PC-3 (cell line): Measurements from ENCODE around the gene UQCC5. TPM values are rescaled to one million over a fixed set of nuclear protein-coding genes. Genes with fewer than 3 reads are reported as not detected.

ENCODE experiments used
- ATAC-seq: fragments of 200-7000 bp; cut with Tn5 transposase; 2 replicates; pipeline ENCODE4 v1.9.1; 2020; ENCODE audit warnings: mild to moderate bottlenecking, moderate library complexity
- BruUV-seq: library from RNA; stranded (reverse); fragments of 400-500 nt; replicated peaks from 2 replicates; lab custom pipeline; 2021; lab: Mats Ljungman, UMichigan
- CTCF ChIA-PET: fragments of 300-600 bp; sonication (Branson Sonifier 250); formaldehyde crosslinking; loops from one replicate; lab custom pipeline; 2022; ENCODE audit warnings: antibody characterized with exemption; lab: Charles Lee
- POLR2A ChIA-PET: fragments of 300-600 bp; sonication (Branson Sonifier 250); formaldehyde crosslinking; loops from one replicate; lab custom pipeline; 2022; ENCODE audit warnings: antibody characterized with exemption; ENCODE audit not compliant: unreplicated experiment; lab: Charles Lee
- DNase-seq: peaks from one replicate; pipeline ENCODE4 v3.0.0-alpha.2; 2015
- H2AFZ ChIP-seq: fragments of 300-600 bp; sonication (generic); 2 replicates; pipeline ENCODE4 v1.6.0; 2016; ENCODE audit warnings: antibody characterized with exemption, low read length
- H3F3A ChIP-seq: fragments of 300-600 bp; sonication (generic); one replicate; pipeline ENCODE4 v1.6.0; 2017; ENCODE audit warnings: antibody characterized with exemption, low read length, control low read depth, mild to moderate bottlenecking; ENCODE audit not compliant: unreplicated experiment
- H3K27ac ChIP-seq: fragments of 300-600 bp; sonication (generic); 2 replicates; pipeline ENCODE4 v1.5.1; 2016; ENCODE audit warnings: mild to moderate bottlenecking, low read length
- H3K27me3 ChIP-seq: fragments of 300-600 bp; sonication (generic); 2 replicates; pipeline ENCODE4 v1.6.1; 2016; ENCODE audit warnings: low read length, mixed read lengths
- H3K36me3 ChIP-seq: fragments of 300-600 bp; sonication (generic); 2 replicates; pipeline ENCODE4 v1.6.1; 2016; ENCODE audit warnings: low read depth, mixed run types, low read length, mixed read lengths
- H3K4me1 ChIP-seq: fragments of 300-600 bp; sonication (generic); 2 replicates; pipeline ENCODE4 v1.5.1; 2016; ENCODE audit warnings: low read length; ENCODE audit not compliant: insufficient read depth
- H3K4me2 ChIP-seq: fragments of 300-600 bp; sonication (generic); 2 replicates; pipeline ENCODE4 v1.6.0; 2016; ENCODE audit warnings: low read length
- H3K4me3 ChIP-seq: fragments of 300-600 bp; sonication (generic); 2 replicates; pipeline ENCODE4 v1.5.1; 2016; ENCODE audit warnings: mild to moderate bottlenecking, low read length, mixed read lengths
- H3K79me2 ChIP-seq: fragments of 300-600 bp; sonication (generic); 2 replicates; pipeline ENCODE4 v1.6.1; 2017; ENCODE audit warnings: low read length, mixed read lengths
- H3K9ac ChIP-seq: fragments of 300-600 bp; sonication (generic); 2 replicates; pipeline ENCODE4 v1.6.0; 2016; ENCODE audit warnings: mild to moderate bottlenecking, low read length
- H3K9me2 ChIP-seq: fragments of 300-600 bp; sonication (generic); replicated peaks from 2 replicates; pipeline ENCODE4 v1.6.1; 2016; ENCODE audit warnings: mixed run types, low read length, mixed read lengths
- H3K9me3 ChIP-seq: fragments of 300-600 bp; sonication (generic); 2 replicates; pipeline ENCODE4 v1.6.1; 2016; ENCODE audit warnings: low read length, mixed read lengths
- H4K20me1 ChIP-seq: fragments of 300-600 bp; sonication (generic); 2 replicates; pipeline ENCODE4 v1.6.1; 2016; ENCODE audit warnings: low read length, mixed read lengths
- EZH2 ChIP-seq: fragments of 300-600 bp; sonication (generic); IDR thresholded peaks from one replicate; pipeline ENCODE4 v1.6.1; 2017; ENCODE audit warnings: antibody characterized with exemption, mild to moderate bottlenecking, low read length; ENCODE audit not compliant: unreplicated experiment
- EZH2phosphoT487 ChIP-seq: fragments of 300-600 bp; sonication (generic); IDR thresholded peaks from 2 replicates; pipeline ENCODE4 v1.6.1; 2018; ENCODE audit warnings: mild to moderate bottlenecking, antibody characterized with exemption, low read length, borderline replicate concordance
- intact Hi-C: fragments of 100-400 bp; cut with micrococcal nuclease; formaldehyde crosslinking; loops from 2 replicates; pipeline ENCODE4 v1.9.0; 2023
- total RNA-seq: library from RNA; depleted of rRNA; stranded (reverse); fragments of >200 nt; gene quantifications from 2 replicates; pipeline ENCODE4 v1.2.3, GENCODE V29; 2014
- TF ChIP-seq, protein P1 (sequence below): fragments of 300-600 bp; sonication (generic); conservative IDR thresholded peaks from 2 replicates; pipeline ENCODE4 v1.5.1; 2017; ENCODE audit warnings: antibody characterized with exemption, low read depth, mild to moderate bottlenecking, low read length

UQCC5 gene
- total RNA-seq, 1 experiment from 2014 or later, result 26.1 TPM

DNA sequence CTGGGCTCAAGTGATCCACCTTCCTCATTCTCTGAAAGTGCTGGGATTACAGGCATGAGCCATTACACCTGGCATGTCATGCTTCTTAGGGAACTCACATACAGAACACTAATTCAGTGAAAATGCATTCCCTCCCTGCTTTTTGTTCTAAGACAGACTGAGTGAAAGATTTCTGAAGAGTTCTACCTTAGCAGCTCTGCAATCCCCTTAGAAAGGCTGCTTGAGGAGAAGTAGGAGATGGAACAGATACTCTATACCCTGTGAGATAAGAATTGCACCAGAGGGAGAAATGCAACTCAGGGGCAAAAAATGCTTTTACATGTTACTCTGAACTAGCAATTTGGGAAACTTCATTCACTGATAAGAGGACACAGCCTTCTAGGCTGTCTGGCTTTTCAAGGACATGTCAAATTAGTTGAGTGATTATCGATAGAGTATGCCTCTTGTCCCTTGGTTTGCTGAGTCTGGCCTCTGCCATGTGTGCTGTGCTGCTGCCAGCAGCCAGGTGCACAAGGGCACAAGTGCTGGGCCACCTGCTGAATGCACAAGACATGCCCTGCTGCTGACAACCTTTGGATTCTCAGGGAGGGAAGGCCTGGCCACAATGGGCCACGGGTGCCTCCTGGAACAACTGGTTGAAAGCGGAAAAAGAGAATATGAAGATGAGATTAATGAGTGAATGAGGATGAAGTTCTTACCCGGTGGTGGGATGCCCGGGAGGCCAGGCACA is 17.8 kb downstream of the UQCC5 start:
- Histone ChIP-seq H4K20me1 (no peaks in the 10 kb centered on the region), H3K9ac (no peak overlapping the region), H3K9me2 (no peaks in the 10 kb centered on the region), H3K27me3 (no peaks in the 10 kb centered on the region), H3F3A (no peaks in the 10 kb centered on the region), H3K4me3 (no peak overlapping the region), H3K27ac (no peak overlapping the region), H3K4me1 (no peaks in the 10 kb centered on the region), H3K4me2 (no peak overlapping the region), H2AFZ (no peak overlapping the region), H3K79me2 (no peaks in the 10 kb centered on the region), H3K36me3 (peaks cover 49% of the 10 kb centered on the region), H3K9me3 (no peaks in the 10 kb centered on the region)
- POLR2A ChIA-PET, result no interaction called here
- no TSS peak for BruUV-seq
- no peak for DNase-seq
- intact Hi-C loops, result no loop called here
- TF ChIP-seq EZH2 (no peak), EZH2phosphoT487 (no peak)
- TF ChIP-seq, protein P1, sequence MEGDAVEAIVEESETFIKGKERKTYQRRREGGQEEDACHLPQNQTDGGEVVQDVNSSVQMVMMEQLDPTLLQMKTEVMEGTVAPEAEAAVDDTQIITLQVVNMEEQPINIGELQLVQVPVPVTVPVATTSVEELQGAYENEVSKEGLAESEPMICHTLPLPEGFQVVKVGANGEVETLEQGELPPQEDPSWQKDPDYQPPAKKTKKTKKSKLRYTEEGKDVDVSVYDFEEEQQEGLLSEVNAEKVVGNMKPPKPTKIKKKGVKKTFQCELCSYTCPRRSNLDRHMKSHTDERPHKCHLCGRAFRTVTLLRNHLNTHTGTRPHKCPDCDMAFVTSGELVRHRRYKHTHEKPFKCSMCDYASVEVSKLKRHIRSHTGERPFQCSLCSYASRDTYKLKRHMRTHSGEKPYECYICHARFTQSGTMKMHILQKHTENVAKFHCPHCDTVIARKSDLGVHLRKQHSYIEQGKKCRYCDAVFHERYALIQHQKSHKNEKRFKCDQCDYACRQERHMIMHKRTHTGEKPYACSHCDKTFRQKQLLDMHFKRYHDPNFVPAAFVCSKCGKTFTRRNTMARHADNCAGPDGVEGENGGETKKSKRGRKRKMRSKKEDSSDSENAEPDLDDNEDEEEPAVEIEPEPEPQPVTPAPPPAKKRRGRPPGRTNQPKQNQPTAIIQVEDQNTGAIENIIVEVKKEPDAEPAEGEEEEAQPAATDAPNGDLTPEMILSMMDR, result no peak
- ATAC-seq, result no peak
- CTCF ChIA-PET, result no interaction called here

DNA sequence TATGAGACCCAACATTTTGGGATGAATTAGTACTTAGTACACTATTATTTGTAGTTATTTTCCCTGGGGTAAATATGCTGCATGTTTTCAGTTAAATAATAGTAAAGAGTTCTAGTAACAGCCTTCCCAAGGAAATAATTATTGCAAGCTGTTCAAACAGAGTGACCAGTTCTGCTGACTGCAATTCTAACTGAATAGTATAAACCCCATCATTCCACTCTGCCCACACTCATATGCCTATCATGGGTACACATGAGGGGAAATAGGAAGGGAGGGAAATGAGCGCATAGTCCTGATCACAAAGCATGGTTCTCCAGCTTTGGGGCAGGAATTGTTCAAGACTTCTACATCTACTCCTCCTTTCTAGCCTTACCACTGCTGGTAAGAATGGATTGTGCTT is 18.7 kb downstream of the UQCC5 start:
- Histone ChIP-seq H3K9me3 (no peaks in the 10 kb centered on the region), H3K4me3 (no peak overlapping the region), H3F3A (no peaks in the 10 kb centered on the region), H4K20me1 (no peaks in the 10 kb centered on the region), H3K79me2 (no peaks in the 10 kb centered on the region), H3K4me1 (no peaks in the 10 kb centered on the region), H3K27ac (no peak overlapping the region), H3K9ac (no peak overlapping the region), H3K36me3 (peaks cover 47% of the 10 kb centered on the region), H2AFZ (no peak overlapping the region), H3K9me2 (no peaks in the 10 kb centered on the region), H3K27me3 (no peaks in the 10 kb centered on the region), H3K4me2 (no peak overlapping the region)
- ATAC-seq (no peak), DNase-seq (no peak)
- TF ChIP-seq, protein P1, result no peak
- ChIA-PET CTCF (no interaction called here), POLR2A (no interaction called here)
- no TSS peak for BruUV-seq
- intact Hi-C loops, result no loop called here
